Astrocyte (in vitro differentiated cells and primary cell): ENCODE data around the gene SLITRK3.

Source experiments
- EZH2 ChIP-seq: IDR thresholded peaks from 2 replicates; pipeline ENCODE4 v1.6.1; 2012; ENCODE audit warnings: mild to moderate bottlenecking, low read length, inconsistent platforms; ENCODE audit not compliant: insufficient read depth
- TF ChIP-seq, protein P1 (sequence below): IDR thresholded peaks from 2 replicates; pipeline ENCODE4 v1.5.1; 2011; ENCODE audit warnings: low read depth, mild to moderate bottlenecking, inconsistent platforms, low read length, moderate library complexity; ENCODE audit not compliant: insufficient read depth

DNA sequence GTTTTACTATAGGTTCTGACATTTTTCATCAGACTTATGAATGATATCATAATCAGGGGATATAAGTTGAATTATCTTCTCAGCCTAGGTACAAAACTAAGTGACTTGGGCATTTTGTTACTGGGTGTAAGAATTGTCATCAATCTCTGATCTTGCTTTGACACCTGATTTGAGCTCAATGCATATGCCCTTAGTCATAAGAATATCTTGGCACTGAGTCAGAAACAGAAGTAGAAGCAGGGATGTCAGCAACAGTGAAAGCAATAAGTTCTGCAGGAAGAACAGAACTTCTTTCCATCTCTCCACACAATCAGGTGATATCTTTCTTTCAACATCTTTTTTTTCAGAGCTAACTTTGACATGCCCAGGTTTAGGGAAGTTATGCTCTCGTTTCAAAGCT lies 14.6 kb downstream of the SLITRK3 start:
- TF ChIP-seq, protein P1, sequence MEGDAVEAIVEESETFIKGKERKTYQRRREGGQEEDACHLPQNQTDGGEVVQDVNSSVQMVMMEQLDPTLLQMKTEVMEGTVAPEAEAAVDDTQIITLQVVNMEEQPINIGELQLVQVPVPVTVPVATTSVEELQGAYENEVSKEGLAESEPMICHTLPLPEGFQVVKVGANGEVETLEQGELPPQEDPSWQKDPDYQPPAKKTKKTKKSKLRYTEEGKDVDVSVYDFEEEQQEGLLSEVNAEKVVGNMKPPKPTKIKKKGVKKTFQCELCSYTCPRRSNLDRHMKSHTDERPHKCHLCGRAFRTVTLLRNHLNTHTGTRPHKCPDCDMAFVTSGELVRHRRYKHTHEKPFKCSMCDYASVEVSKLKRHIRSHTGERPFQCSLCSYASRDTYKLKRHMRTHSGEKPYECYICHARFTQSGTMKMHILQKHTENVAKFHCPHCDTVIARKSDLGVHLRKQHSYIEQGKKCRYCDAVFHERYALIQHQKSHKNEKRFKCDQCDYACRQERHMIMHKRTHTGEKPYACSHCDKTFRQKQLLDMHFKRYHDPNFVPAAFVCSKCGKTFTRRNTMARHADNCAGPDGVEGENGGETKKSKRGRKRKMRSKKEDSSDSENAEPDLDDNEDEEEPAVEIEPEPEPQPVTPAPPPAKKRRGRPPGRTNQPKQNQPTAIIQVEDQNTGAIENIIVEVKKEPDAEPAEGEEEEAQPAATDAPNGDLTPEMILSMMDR = no peak
- TF ChIP-seq EZH2 = no peak
